Measurements from ENCODE around the gene TMEM255B.

TMEM255B gene

GRCh38 chr13:113806526-113806925 lies 47.5 kb downstream of the TMEM255B start:
- DNase-seq, result no peak

DNA sequence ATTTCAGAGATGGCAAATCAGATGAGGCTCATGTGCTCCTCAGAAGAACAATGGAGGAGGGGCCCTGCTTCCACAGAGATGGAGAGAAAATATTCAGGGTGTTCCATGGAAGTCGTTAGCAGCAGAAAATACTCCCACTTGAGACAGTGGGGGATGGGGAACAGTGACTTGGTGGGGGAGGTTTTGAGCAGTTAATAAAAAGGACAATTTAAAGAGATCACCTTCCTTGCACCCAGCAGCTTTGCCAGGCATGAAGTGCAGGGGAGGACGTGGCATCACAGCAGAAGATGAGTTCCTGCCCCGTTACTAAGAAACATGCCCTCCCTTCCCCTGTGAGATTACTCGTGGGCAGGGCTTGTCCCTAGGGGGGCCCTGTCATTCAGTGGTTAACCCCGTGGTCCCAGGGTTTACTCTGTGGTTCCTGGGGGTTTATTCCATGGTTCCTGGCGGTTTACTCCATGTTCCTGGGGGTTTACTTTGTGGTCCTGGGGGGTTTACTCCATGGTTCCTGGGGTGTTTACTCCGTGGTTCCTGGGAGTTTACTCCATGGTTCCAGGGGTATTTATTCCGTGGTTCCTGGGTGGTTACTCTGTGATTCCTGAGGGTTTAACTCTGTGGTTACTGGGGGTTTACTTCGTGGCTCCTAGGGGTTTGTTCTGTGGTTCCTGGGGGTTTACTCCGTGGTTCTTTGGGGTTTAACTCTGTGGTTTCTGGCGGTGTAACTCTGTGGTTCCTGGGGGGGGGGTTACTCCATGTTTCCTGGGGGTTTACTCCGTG lies 49.2 kb downstream of the TMEM255B start:
- no peak for DNase-seq

- DNase-seq, result no peak
Measured at GRCh38 chr13:113809934-113810333, 50.9 kb downstream of the TMEM255B start.

GRCh38 chr13:113810640-113811039 lies 51.6 kb downstream of the TMEM255B start:
- no peak for DNase-seq

- no peak for DNase-seq
Measured at GRCh38 chr13:113811081-113811928, 52.3 kb downstream of the TMEM255B start.

DNA sequence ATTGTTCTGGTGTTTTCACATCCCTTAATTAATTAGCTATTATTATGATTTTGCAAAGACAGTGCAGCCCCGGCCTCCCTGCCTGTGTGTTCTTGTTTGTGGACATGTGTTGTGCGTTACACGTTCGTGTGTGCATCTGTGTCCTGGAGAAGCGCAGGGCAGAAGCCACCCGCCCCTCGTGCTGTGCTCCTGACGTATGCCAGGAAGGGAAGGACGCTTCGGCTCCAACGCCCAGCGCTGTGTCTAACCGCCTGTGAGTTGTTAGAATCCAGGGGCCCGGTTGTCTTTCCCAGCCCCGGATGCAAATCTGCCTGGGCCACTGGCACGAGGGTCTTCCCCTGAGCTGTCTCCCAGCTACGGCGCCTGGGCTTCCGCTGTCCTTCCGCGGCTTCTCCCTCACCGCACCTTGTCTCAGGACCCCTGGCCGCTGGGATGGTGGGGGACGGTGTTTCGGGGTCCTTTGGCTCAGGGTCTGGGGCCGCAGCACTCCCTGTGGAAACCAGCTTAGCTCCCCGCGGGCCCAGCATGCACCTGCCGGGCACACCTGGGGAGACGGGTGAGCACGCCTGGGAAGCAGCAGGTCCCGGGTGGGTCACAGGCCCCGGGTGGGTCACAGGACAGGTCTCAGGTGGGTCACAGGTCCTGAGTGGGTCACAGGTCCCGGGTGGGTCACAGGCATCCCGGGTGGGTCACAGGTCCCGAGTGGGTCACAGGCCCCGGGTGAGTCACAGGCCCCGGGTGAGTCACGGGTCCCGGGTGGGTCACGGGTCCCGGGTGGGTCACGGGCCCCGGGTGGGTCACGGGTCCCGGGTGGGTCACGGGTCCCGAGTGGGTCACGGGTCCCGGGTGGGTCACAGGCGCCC lies 53.4 kb downstream of the TMEM255B start:
- no peak for DNase-seq

GRCh38 chr13:113813070-113813748 lies 54.2 kb downstream of the TMEM255B start:
- DNase-seq, result no peak

DNA sequence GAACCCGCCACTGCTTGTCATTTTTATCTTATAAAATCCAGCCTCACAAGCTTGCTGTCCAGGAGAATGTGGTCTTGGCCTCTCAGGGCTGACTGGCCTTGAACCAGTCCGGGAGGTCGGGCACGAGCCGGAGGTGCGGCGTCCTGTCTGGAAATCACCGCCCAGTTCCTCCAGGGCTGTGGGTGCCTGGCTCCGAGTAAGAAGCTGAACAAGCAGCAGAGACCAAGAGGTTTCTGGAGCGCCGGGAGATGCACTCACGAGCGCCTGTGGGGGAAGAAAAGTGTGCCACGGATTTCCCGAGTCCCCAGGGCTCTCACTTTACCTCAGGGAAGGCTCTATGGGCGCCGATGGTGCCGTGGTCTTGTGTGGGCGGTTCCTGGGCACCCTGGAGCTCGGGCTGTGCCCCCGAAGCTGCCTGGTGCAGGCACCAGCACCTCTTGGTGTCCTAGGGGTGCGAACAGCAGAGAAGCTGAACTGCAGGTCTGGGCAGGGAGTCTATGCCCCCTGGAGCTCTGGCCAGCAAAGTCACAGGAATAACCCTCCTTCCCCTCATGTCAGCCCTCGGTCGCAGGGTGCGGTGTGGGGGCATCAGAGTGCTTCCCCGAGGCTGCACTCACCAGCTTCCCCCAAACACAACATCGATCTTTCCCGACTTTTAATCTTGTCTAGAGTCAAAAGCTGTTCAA lies 54.9 kb downstream of the TMEM255B start:
- DNase-seq, result no peak

- DNase-seq, result no peak
Measured at GRCh38 chr13:113814435-113814821, 55.4 kb downstream of the TMEM255B start.

DNA sequence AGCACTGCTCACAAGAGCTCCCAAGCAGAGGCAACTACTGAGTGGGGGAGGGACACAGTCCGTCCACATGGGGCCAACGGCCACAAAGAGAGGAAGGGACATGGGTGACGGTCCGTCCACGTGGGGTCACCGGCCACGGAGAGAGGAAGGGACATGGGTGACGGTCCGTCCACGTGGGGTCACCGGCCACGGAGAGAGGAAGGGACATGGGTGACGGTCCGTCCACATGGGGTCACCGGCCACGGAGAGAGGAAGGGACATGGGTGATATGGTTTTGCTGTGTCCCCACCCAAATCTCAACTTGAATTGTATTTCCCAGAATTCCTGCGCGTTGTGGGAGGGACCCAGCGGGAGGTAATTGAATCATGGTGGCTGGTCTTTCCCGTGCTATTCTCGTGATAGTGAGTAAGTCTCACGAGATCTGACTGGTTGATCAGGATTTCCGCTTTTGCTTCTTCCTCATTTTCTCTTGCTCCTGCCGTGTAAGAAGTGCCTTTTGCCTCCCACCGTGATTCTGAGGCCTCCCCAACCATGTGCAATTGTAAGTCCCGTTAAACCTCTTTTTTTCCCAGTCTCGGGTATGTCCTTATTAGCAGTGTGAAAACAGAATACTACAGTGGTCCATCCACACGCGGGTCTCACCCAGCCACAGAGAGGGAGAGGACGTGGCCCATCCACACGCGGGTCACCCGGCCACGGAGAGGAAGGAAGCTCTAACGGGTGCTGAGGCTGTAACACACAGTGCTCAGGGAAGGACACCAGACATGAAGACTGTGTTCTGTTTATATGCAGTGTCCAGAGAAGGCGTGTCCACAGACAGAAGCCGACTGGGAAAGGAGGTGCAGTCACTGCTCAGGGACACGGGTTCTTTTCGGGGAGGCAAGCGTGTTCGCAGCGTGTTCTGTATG lies 56.4 kb downstream of the TMEM255B start:
- DNase-seq, result peak; percentile 91

DNA sequence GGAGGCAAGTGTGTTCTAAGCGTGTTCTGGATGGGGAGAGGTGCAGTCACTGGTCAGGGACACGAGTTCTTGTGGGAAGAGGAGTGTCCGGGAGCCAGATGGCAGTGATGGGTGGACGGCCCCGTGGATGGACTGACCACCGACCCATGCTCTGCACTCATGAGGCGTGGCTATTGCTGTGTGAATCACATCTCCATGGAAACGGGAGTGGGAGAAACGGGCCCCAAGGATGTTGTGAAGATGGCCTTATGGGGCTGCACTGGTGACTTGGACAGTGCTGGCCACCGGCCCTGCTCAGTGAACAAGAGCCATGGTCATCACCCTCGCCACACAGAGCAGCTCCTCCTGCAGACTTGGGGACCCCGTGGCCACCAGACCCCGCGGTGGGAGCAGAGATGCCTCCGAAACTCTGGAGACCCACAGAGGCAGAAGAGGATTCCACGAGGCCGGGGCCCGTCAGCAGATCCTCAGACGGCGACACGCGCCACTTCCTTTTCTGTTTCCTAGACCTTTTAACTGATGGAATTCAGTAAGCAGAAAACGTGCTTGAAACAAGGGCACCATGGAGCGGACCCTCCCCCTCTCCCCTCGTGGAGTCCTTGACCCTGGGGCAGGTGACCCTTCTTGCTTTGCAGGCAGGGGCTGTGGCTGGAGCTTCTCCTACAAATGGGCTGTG lies 57.4 kb downstream of the TMEM255B start:
- DNase-seq, result peak; percentile 8

DNA sequence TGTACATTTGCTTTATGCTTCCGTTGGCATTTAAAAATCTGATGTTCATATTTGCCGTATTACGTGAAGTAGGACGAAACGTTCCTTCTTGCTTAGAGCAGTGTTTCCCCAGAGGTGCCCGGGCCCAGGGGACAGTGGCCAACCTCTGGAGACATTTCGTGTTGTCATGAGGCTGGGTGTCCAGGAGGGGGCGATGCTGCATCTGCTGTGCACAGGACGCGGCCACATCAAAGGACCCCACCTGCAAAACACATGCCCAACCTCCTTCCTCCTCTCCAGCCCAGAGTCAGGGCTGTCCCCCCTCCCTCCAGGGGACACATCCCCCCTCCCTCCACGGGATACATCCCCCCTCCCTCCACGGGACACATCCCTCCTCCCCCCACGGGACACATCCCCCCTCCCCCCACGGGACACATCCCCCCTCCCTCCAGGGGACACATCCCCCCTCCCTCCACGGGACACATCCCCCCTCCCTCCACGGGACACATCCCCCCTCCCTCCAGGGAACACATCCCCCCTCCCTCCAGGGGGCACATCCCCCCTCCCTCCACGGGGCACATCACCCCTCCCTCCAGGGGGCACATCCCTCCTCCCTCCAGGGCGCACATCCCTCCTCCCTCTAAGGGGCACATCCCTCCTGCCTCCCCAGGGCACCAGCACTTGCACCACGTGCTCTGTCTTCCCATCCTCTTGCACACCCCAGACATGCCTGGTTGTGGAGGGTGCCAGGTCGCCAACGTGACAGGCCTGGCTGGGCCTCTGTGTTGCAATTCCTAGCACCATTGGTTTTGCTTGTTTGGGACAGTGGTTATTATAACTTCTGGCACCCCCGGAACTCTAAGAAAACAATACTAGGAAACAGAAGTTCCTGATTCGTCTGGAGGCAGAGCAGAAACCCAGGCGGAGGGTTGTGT lies 58.2 kb downstream of the TMEM255B start:
- peak; percentile 66 for DNase-seq

DNA sequence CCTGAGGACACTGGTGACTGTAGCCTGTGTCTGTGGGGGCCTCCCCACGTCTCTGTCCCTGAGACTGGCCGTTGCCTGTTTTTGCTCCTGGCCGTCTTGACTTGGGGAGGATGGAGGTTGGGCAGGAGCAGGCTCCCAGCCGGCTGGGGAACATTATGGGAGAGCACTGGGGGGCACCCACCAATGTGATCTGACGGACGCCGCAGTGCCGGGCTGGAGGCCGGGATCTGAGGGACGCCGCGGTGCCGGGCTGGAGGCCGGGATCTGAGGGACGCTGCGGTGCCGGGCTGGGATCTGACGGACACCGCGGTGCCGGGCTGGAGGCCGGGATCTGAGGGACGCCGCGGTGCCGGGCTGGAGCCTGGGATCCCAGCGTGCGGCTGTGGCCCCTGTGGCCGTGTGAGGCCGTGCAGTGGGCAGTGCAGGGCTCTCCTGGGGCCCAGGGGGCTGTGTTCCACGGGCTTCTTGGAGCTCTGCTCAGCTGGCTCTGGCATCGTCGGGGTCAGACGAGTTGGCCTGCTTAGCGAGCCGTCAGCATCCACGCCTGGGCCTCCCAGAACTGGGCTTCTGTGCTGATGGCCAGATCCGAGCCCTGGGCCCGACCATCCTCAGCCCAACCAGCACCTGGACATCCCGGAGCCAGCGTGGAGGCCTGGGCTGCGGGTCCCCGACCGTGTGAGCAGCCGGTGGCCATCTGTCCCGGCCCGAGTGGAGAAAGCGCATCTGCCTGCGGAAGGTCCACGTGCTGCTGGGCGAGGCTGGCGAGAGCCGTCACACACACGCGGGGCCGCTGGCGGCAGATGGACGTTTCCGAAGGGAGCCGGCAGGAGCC lies 59.0 kb downstream of the TMEM255B start:
- no peak for DNase-seq

DNA sequence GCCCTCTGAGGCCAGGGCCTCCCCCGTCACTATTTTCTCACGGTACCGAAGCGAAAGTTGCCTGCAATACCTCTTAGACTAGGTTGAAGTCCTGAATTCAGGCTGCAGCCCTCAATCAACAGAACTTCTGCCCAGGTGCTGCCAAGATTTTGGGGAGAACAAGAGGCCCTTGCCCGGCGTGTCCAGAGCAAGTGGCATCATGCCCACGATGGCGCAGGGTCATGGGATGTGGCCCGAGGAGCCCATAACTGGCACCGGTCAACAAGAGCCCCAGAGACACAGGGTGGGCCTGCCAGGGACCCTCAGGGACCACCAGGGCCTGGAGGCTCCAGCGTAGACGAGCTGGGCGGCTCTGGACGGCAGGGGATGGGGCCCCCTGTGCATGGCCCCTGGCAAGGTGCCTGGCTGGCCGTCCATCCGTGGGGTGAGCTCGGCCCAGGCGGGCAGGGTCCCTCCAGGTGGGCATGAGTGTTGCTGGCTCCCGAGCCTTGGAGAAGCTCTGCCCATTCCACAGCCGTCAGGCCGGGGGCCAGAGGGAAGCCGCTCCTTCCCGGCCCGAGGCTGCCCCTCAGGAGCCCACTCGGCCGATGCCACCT lies 59.8 kb downstream of the TMEM255B start:
- no peak for DNase-seq

DNA sequence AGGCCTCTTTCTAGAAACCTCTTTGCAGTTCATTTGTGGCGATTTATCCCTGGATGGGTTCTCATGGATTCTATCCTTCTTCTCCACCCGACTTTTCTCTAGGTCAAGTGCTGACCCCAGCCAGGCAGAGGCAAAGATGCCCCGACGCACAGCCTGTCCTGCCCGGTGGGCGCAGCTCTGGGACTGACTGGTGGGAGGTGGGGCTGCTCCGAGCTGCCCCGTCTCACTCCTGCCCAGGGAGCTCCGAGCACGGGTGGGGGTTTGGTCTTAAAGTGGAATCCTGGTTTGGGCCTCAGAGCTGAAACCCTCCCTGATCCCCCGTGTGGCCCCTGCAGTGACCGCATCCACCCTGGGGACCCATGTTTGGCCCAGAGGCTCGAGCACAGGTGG lies 60.3 kb downstream of the TMEM255B start:
- no peak for DNase-seq

DNA sequence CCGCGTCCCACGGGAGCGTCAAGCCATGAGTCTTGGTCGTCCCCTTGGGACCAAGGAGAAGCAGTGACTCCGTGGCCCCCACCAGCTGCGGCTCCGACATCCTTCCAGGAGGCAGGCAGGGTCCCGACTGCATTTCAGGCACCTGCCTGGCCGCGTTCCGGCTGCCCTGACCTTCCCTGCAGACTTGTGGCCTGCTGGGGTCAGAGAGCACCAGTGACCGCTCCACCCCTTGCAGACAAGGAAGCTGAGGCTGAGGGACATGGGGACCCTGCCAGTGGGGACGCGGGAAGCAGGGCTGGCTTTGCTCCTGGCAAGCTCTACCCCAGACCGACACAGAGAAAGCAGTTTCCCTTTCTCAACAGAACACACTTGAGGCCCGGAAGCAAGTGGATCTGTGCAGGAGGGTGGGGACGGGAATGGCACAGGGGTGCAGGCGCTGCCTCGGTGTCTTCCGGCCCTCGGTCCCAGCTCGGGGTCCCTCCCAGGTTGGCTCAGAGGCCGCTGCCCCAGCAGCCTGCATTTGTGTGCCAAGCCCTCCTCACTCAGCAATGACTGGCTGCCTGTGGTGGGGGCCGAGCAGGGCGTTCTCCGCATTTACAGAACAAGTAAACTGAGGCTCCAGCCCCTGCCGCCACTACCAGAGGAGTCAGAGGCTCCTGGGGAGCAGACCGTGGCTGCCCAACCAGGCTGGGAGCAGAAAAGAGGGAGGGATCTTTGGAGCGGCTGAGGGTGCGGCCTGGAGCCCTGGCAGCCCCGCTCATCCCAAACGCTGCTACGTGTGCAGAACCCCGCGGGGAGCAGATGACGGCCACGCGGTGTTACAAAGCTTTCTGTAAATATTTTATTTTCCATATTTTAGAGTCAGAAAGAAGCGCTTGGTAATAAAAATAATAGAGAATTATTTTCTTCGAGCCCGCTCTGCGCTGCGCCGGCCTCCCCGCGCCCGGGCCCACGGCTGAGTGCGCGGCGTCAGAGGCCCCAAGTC lies 61.0 kb downstream of the TMEM255B start:
- DNase-seq, result no peak

Measured in GF-D8 (cell line).